Brain microvascular endothelial cell (primary cell): ENCODE results near the gene NMNAT2.

ENCODE experiments used
- DNase-seq: peaks from one replicate; pipeline ENCODE4 v3.0.0-alpha.2; 2020
- H3K27ac ChIP-seq: fragments of 250-450 bp; sonication (Bioruptor Pico); 2 replicates; pipeline ENCODE4 v1.5.1; 2020; ENCODE audit warnings: mild to moderate bottlenecking, moderate library complexity
- H3K27me3 ChIP-seq: fragments of 250-450 bp; sonication (Bioruptor Pico); replicated peaks from 2 replicates; pipeline ENCODE4 v1.5.1; 2020; ENCODE audit warnings: mild to moderate bottlenecking
- H3K36me3 ChIP-seq: fragments of 250-450 bp; sonication (Bioruptor Pico); replicated peaks from 2 replicates; pipeline ENCODE4 v1.5.1; 2020; ENCODE audit warnings: mild to moderate bottlenecking
- H3K4me3 ChIP-seq: 2 replicates; pipeline ENCODE4 v1.5.1; 2011; ENCODE audit warnings: low read depth, mild to moderate bottlenecking, control low read depth, low read length, moderate library complexity
- in situ Hi-C: cut with HindIII; loops from 2 replicates; pipeline ENCODE4 v1.10.0; 2017; ENCODE audit warnings: low sequenced_read_pairs, low pct_ligation_motif_present
- TF ChIP-seq, protein P1 (sequence below): IDR thresholded peaks from 2 replicates; pipeline ENCODE4 v1.5.1; 2011; ENCODE audit warnings: low read depth, mild to moderate bottlenecking, moderate library complexity, low read length, control low read depth, inconsistent platforms; ENCODE audit errors: missing control alignments

Gene NMNAT2

DNA sequence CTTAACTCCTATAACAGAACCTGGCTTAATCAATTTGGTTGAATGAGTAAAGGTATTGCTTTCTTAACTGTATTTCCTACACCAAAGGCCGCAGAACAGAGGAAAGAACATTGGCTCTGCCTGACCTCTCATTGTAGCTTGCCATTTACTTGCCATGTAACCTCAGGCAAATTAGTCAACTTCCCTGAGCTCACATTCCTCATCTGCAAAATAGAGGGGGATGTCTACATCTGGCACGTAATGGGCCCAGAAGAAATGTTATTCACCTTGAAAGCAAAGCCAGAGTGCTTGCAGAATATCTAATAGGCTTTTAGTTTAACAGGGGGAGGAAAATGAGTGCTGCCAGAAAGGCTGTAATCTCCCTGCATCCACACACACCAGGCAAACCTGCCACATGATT, 187.8 kb downstream of the NMNAT2 start:
- Histone ChIP-seq H3K36me3 (no peaks in the 10 kb centered on the region), H3K27ac (no peak overlapping the region), H3K4me3 (no peak overlapping the region), H3K27me3 (no peaks in the 10 kb centered on the region)
- TF ChIP-seq, protein P1, sequence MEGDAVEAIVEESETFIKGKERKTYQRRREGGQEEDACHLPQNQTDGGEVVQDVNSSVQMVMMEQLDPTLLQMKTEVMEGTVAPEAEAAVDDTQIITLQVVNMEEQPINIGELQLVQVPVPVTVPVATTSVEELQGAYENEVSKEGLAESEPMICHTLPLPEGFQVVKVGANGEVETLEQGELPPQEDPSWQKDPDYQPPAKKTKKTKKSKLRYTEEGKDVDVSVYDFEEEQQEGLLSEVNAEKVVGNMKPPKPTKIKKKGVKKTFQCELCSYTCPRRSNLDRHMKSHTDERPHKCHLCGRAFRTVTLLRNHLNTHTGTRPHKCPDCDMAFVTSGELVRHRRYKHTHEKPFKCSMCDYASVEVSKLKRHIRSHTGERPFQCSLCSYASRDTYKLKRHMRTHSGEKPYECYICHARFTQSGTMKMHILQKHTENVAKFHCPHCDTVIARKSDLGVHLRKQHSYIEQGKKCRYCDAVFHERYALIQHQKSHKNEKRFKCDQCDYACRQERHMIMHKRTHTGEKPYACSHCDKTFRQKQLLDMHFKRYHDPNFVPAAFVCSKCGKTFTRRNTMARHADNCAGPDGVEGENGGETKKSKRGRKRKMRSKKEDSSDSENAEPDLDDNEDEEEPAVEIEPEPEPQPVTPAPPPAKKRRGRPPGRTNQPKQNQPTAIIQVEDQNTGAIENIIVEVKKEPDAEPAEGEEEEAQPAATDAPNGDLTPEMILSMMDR, result no peak
- DNase-seq, result no peak
- in situ Hi-C loops, result no loop called here

- no peaks in the 10 kb centered on the region for H3K36me3 ChIP-seq
- in situ Hi-C loops, result no loop called here
- no peak for DNase-seq
- no peak overlapping the region for H3K27ac ChIP-seq
- TF ChIP-seq, protein P1, result no peak
- H3K27me3 ChIP-seq, result no peaks in the 10 kb centered on the region
- H3K4me3 ChIP-seq, result no peak overlapping the region
Measured at GRCh38 chr1:183228347-183229220, 189.6 kb downstream of the NMNAT2 start.

- DNase-seq, result peak; percentile 47
Measured at GRCh38 chr1:183227422-183228346, 190.5 kb downstream of the NMNAT2 start.

GRCh38 chr1:183226963-183227362, 191.2 kb downstream of the NMNAT2 start:
- H3K27ac ChIP-seq, result no peak overlapping the region

More at GRCh38 chr1:183227422-183228346, 190.5 kb downstream of the NMNAT2 start:
- no peak overlapping the region for H3K27ac ChIP-seq
- TF ChIP-seq, protein P1, result peak; percentile 92
- in situ Hi-C loops, result no loop called here
- no peaks in the 10 kb centered on the region for H3K36me3 ChIP-seq
- H3K27me3 ChIP-seq, result no peaks in the 10 kb centered on the region
- no peak overlapping the region for H3K4me3 ChIP-seq

GRCh38 chr1:183226361-183226760, 191.8 kb downstream of the NMNAT2 start:
- H3K27me3 ChIP-seq, result no peaks in the 10 kb centered on the region
- no peak for DNase-seq
- H3K27ac ChIP-seq, result no peak overlapping the region
- H3K4me3 ChIP-seq, result no peak overlapping the region
- in situ Hi-C loops, result no loop called here
- TF ChIP-seq, protein P1, result no peak
- H3K36me3 ChIP-seq, result no peaks in the 10 kb centered on the region

More at GRCh38 chr1:183226963-183227362, 191.2 kb downstream of the NMNAT2 start:
- no peak for DNase-seq
- in situ Hi-C loops, result no loop called here
- Histone ChIP-seq H3K27me3 (no peaks in the 10 kb centered on the region), H3K36me3 (no peaks in the 10 kb centered on the region), H3K4me3 (no peak overlapping the region)
- TF ChIP-seq, protein P1, result no peak
